NCI-H146 (cell line): ENCODE results near the gene SLC16A5.
"Not testable (repeated sequence)": the region's sequence is repeated elsewhere in the genome, so short reads cannot be mapped to it uniquely, and the experiment has no call there.

Source experiments
- DNase-seq: peaks from one replicate; lab custom pipeline; 2025; lab: John Stamatoyannopoulos, UW

The SLC16A5 gene

DNA sequence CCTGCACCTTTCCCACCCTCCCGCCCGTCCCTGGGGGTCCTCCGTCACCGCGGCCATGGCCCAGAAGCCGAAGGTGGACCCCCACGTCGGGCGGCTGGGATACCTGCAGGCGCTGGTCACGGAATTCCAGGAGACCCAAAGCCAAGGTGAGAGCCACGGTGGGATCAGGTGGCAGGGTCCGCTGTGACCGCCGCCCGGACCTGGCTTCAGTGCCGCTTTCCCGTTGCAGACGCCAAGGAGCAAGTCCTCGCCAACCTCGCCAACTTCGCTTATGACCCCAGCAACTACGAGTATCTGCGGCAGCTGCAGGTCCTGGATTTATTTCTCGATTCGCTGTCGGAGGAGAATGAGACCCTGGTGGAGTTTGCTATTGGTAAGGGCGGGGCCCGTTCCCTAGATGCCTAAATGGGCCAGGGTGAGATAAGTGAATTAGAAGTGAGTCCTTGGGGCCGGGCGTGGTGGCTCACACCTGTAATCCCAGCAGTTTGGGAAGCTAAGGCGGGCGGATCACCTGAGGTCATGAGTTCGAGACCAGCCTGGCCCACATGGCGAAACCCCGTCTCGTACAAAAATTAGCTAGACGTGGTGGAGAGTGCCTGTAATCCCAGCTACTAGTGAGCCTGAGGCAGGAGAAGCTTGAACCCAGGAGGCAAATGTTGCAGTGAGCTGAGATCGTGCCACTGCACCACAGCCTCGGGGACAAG lies 22.6 kb downstream of the SLC16A5 start:
- DNase-seq, result peak; percentile 38

DNA sequence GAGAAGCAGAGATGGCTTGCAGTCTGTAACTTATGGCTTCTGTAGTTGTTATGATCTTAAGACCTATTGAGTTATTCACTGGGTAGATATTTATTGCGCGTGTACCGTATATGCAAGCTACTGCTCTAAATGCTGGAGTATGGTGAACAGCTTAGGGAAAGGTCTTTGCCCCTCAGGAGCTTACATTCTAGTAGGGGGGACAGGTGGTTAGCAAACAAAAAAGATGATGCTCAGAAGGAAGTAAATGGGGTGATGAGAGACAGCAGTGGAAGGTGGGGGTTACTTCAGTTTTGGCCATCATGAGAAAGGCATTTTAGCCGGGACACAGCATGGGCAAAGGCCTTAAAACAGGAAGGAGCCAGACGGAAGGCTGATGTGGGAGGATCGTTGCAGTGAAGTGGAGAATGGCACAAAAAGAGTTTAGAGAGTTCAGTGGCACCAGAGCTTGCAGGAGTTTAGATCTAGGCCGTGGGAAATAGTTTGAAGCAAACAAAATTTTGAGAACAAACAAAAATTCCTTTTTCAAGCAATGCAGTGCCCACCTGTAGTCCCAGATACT lies 24.1 kb downstream of the SLC16A5 start:
- no peak for DNase-seq

DNA sequence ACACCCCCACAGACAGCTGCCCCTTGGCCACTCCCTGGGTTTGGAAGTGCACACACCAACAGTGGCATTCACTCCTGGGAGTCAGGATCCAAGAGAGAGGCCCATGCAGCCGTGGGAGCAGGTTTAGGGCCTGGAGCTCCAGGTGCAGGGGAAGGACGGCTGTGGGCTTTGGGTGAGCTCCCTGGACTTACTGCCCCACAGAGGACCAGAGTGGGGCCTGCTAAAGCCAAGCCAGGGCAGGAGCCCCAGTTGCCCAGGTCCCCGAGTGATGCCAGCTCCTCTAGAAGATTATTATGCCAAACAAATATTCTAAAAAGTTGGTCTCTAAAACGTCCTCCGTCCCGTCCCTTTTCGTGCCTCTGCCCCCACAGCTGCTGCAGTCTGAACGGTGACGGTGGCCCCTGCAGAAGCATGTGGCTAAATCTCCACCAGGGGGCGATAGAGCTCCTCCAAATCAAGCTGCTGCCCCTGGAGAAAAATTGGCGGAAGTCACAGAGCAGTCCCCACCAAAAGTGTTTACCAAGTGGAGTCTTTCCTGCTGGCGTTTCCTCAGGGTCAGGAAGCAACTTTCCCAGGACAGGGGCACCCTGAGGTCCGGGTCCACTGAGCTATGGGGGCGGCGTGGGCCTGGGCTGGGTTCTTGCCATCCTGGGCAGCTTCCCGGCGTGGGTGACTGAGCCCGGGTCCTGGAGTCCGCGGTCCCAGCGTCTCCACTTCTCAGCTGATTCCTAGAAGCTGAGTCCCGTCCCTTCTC lies 26.2 kb downstream of the SLC16A5 start:
- peak; percentile 81 for DNase-seq

DNA sequence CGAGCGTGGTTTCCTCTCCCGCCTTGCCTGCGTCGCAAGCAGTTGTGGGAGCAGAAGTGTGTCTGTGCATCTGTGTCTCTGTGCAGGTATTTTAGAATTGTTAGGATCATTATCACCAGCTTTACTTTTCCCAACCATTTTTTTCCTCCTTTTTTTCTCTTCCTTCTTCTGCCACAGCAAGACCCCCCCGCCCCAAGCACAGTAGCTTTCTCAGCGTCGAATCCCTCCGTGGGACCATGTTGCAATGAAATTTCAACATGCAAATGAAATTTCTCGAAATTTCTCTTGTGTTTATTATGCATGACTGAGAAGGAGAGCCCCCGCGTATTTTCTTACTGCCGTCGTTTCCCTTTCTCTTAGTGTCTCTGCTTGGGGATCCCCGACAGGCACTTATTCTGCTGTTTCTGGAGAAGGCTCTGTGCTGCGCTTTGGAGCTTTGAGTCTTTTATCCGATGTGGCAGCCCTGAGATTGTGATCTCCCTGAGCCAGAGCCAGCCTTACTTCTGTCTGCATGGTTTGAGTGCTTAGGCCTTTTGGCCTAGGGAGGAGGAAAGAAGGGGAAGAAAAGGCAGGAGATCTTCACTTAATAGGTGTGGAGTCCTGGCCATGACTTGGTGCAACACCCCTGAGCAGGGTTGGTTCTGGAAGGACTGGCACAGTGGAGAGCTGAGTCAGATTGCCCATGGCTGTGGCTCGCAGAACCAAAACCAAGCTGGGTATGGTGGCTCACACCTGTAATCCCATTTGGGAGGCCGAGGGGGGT lies 27.0 kb downstream of the SLC16A5 start:
- DNase-seq, result no peak

DNA sequence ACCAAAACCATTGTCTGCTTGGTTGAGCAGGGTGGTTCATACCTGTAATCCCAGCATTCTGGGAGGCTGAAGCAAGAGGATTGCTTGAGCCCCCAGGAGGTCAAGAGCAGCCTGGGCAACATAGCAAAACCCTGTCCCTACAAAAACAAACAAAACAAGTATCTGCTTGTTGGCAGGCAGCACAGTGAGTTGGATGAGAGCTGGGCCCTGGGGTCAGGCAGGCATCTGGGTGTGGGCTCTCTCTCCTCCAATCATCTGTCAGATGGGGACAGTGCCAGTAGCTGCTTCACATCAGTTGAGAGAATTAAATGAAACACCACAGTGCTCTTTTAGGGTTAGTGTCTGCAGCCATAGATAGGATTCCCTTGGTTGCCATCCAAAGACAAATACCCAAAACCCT lies 27.8 kb downstream of the SLC16A5 start:
- no peak for DNase-seq

DNA sequence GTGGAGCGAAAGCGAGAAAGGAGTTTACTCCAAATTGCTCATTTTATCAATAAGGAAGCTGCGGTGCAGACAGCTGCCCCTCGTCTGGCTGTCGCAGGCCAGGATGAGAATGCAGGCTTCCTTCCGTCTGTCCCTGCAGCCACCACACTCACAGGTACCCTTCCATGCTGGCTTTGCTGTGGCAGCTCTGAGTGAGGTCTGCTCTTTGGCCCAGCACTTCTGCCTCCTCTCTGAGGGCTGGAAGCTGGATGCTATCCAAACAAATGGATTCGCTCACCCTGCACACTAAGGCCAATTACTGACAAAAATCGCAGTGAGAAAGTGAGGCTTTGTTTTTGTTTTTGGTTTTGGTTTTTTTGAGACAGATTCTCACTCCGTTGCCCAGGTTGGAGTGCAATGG lies 29.0 kb downstream of the SLC16A5 start:
- DNase-seq, result no peak

DNA sequence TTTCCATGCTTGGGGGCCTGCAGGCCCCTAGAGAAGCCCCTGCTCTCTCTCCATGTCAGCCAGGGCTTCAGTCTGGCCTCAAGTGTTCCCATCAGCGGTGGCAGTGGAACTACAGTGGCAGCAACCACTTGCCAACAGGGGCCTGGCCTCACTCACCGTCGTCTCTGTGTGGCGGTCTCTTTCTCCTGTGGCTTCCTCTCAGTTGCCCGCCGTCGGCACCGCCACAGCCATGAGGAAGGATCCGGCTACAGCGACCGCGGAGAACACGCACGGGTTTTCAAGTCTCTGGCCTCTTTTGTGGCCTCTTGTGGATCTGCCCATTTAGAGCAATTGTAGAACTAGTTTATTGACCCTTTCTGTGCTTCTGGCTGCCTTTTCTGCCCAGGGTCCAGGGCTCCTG lies 30.6 kb downstream of the SLC16A5 start:
- no peak for DNase-seq

DNA sequence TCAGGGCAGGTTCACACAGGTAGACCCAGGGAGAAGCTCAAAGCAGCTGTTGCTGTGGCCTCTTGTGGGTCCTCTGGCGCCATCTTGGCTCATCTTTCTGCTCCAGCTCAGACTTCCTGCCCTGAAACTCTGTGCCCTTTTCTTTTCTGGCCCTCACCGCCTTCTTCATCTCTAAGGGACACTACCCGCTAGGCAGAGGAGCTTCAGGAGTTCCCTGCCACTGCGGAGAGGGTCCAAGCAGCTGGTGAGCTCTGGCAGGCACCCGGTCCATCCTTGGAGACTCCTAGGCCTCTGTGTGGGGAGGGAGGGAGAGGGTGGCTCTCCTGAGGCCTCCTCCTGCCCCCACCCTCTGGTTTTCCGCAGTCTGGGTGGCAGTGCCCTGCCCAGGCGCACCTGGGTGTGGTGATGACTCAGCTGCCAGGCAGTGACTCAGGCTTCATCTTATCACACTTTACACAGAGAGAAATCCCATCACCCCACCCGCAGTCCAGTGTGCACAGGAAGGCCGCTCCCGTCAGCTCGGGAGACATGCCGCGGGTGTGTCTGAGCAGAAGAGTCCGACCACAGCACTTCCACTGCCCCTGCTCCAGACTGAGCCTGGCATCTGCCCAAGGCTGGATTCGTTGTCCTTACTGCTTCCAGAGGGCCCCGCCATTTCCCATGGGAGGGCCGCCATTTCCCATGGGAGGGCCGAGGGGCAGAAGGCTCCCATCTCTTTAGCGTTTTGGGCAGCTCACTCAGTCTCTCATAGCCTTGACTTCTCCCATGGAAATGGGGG lies 36.5 kb downstream of the SLC16A5 start:
- DNase-seq, result no peak

DNA sequence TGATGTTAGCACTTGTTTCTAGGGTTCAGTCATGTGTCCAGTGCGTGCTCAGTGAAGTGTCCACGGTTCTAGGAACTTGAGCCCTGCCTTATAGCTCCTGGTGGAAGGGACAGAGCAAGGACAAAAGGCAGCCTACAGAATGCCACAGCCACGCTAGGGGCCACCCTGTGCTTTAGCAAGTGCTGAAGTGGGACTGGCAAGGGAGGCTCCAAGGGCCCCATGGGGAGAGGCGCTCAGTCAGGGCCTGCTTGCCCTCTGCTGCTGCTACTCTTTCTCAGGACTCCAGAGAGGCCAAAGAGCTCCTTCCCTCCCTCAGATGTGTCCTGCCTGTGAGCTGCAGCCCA lies 37.0 kb downstream of the SLC16A5 start:
- no peak for DNase-seq

DNA sequence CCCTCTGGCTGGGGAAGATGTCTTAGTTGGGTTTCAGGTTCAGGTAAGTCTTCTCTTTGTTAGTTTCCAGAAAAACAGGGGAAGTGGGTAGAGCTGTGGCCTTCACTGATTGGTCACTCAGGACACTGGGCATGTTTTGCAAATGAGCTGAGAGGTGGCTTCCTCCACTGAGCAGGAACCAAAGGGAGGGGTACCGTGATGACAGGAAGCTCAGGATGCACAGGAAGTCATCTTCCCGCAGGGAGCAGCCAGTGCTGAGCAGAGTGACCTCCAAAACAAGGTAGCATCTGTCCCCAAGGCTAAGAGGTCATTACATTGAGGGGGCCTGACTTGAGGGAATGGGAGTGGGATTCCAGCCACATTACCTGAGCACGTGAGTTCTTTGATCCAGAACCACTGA lies 38.2 kb downstream of the SLC16A5 start:
- no peak for DNase-seq

DNA sequence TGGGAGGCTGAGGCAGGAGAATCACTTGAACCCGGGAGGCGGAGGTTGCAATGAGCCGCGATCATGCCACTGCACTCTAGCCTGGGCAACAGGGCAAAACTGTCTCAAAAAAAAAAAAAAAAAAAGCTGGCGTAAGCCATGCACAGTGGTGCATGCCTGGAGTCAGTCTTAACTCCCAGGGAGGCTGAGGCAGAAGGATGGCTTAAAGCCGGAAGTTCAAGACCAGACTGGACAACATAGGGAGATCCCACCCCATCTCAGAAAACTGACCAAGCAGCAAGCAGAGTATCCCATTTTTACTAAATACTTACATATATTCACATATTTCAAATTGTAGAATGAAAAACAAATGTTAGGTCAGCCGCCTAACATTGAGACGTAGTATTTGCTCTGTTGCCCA lies 39.2 kb downstream of the SLC16A5 start:
- DNase-seq, result no peak

DNA sequence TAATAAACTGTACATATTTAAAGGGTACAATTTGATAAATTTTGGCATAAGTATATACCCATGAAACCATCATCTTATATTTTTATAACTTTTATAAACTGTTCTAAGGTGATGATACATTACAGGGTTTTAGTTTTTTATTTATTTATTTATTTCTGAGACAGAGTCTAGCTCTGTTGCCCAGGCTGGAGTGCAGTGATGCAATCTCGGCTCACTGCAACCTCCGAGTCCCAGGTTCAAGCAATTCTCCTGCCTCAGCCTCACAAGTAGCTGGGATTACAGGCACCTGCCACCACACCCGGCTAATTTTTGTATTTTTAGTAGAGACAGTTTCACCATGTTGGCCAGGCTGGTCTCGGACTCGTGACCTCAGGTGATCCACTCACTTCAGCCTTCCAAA lies 40.2 kb downstream of the SLC16A5 start:
- DNase-seq, result not testable (repeated sequence)

DNA sequence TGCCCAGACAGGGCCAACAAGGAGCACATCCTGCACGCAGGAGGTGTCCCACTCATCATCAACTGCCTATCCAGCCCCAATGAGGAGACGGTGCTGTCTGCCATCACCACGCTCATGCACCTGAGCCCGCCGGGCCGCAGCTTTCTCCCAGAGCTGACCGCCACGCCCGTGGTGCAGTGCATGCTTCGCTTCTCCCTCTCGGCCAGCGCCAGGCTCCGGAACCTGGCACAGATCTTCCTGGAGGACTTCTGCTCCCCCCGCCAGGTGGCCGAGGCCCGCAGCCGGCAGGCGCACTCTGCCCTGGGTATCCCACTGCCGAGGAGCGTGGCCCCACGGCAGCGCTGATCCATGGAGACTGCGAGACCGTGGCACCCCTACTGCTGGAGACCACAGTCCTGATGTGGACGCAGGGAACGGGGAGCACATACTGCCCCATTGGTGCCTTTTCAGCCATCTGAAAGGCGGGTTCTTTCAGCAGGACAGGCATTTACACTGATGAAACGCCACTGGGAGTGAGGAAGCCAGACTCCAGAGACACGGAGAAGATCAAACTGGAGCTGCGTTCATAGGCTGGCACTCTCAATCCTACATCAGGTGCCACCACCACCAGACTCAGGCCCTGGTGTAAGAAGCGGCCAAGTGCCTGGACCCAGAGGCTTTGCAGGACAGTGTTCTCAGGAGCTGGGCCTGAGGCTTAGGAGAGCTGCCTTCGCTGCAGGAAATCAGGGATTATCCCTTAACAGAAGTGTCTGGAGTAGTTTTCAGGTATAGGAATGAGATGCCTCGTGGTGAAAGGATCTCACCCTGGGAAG lies 41.1 kb downstream of the SLC16A5 start:
- no peak for DNase-seq

DNA sequence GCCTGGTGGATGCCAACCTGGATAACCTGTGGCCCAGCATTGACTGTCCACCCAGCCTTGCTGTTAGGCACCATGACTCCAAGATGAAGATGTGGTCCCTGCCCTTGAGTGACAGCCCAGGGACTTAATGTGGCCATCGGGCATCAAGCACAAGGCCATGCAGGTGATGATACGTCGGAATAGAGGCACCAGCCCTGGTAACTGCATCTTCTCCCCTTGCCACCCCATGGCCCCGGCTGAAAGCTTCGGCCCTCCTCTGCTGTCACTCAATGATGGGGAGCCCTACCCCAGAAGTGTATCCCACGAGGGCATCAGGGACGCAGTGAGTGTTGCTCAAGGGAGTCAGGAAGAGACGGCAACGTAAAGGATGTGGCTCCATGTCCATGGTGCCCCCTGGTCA lies 41.8 kb downstream of the SLC16A5 start:
- DNase-seq, result no peak

DNA sequence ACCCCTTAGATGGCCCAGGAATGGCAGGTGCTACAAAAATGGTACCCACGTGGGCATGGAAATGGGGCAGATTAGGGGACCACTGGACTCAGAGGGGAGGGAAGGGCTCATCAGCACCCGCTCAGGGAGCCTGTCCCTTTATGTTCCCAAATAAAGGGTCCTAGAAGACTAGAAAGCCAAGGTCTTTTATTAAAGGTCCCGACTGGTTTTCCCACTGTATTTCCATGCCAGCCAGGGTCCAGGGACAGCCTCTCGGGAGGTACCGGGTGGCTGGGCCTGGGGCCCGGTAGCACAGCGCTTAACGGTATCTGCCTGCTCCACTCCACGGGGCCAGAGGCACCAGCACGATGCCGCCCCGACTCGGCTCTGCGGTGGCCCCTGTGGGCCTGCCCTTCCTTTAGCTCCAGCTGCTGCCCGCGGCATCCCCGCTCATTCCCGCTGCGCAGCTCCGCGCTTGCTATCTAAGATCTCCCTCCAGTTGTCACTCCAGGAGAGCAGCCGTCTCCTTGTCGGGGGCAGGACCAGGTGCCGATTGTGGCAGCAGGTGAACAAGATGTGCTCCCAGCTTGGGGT lies 42.4 kb downstream of the SLC16A5 start:
- peak; percentile 82 for DNase-seq

DNA sequence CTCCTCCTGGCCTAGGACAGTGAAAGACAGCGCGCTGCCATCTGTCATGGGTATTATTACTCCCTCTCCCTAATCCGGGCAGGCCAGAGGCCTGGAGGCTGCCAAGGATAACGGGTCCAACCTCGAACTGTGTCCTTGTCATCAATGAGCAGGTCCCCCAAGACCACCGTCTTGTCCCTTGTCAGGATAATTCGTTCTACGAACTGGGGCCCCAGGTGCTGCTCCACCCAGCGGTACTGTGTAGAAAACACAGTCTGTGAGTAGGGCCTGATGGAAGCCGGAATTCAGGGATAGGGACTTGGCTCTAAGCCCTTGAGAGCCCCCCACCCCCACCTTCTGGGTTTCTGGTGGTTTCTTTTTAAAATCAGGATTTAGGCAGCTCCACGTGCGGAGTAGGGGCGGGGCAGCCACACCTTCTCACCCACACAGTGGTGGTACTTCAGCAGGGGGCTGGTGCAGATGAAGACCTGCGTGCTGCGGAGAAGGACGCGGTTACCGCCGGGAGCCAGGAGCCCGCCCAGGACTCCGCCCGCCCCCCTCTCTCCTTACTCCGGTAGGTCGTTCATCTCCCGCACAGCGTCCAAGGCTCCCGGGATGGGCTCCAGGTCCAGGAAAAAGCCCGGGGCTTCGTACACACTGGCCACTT lies 43.0 kb downstream of the SLC16A5 start:
- peak; percentile 82 for DNase-seq

DNA sequence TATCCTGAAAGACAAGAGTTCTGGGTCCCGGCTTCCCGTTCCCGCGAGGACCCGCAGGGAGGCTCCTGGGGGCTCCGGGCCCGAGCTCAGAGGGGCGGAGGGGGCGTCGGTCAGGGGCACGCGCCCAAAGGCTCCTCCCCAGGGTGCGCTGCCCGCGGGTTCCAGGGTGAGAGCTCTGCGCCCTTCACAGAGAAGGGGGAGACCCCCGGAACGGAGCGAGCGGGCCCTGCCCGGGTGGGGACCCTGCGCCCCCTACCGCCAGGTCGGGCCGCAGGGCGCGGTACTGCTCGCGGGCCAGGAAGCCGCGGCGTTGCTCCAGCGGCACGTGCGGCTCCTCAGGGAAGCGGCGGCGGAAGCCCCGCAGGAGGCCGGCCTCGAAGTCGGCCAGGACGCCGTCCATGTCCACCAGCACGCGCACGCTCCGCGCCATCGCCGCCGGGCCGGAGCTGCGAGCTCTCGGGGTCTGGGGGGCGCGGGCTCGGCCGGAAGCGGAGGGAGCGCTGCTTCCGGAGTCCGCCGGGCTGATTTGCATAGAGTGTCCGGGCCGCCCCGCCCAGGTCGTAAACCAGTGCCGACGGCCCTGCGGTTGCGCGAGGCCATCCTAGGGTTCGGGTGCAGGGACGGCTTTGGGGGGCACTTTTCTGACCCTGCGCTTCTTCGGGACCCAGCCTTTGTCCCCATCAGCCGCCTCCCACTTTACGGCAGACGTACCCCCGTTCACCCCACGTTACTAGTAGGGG lies 43.7 kb downstream of the SLC16A5 start, which contains the start of gene NT5C:
TSS of gene NT5C (minus strand) at position 465 of the 740 bp plus-strand sequence. CDS start at position 430, 35 bp downstream.
- peak; percentile 89 for DNase-seq

DNA sequence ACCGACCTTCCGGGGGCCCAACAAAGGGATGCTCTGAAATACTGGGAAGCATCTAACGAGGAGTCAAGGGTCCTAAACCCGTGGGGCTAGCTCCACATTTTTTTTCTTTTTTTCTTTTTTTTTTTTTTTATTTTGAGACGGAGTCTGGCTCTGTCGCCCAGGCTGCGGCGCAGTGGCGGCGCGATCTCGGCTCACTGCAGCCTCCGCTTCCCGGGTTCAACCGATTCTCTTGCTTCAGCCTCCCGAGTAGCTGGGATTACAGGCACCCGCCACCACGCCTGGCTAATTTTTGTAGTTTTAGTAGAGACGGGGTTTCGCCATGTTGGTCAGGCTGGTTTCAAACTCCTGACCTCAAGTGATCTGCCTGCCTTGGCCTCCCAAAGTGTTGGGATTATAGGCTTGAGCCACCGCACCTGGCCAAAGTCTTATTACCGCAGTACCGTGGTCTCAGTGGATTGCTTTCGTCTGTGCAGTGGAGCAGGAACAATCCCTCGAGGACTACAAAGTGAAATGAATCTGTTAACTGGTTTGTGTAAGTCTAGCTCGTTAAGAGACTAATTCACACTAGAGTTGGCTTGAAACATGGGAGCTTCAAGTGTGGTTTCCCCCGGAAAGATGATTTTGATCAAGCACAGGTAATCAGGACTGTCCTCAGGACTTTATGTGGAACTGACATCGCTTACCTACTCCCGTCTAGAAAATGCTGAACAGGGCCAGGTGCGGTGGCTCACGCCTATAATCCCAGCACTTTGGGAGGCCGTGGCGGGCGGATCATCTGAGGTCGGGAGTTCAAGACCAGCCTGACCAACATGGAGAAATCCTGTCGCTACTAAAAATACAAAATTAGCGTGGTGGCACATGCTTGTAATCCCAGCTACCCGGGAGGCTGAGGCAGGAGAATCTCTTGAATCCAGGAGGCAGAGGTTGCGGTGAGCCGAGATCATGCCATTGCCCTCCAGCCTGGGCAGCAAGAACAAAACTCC lies 44.6 kb downstream of the SLC16A5 start:
- DNase-seq, result not testable (repeated sequence)
